Osteocyte (in vitro differentiated cells): ENCODE measurements around the gene FAH. TPM values are rescaled to one million over a fixed set of nuclear protein-coding genes. Genes with fewer than 3 reads are reported as not detected.

Experiments used
- DNase-seq: peaks from one replicate; pipeline ENCODE4 v3.0.0; 2021; ENCODE audit warnings: mixed read lengths; ENCODE audit not compliant: unreplicated experiment; ENCODE audit errors: extremely low spot score
- H3K27ac Mint-ChIP-seq: one replicate; pipeline ENCODE4 v1.8.0; 2021; ENCODE audit warnings: mild to moderate bottlenecking, mixed read lengths; ENCODE audit not compliant: unreplicated experiment
- H3K27me3 Mint-ChIP-seq: one replicate; pipeline ENCODE4 v1.8.0; 2021; ENCODE audit warnings: mixed read lengths; ENCODE audit not compliant: unreplicated experiment
- H3K36me3 Mint-ChIP-seq: one replicate; pipeline ENCODE4 v1.8.0; 2021; ENCODE audit warnings: mixed read lengths; ENCODE audit not compliant: unreplicated experiment
- H3K4me1 Mint-ChIP-seq: one replicate; pipeline ENCODE4 v1.8.0; 2021; ENCODE audit warnings: mixed read lengths; ENCODE audit not compliant: unreplicated experiment
- H3K4me3 Mint-ChIP-seq: one replicate; pipeline ENCODE4 v1.8.0; 2021; ENCODE audit warnings: mild to moderate bottlenecking, moderate library complexity, mixed read lengths; ENCODE audit not compliant: unreplicated experiment
- H3K9me3 Mint-ChIP-seq: one replicate; pipeline ENCODE4 v1.8.0; 2021; ENCODE audit warnings: mixed read lengths; ENCODE audit not compliant: unreplicated experiment
- total RNA-seq: library from RNA; stranded (reverse); gene quantifications from 2 replicates; pipeline ENCODE4 v1.2.1, GENCODE V29; 2021
- TF ChIP-seq, protein P1 (sequence below): fragments of 200-600 bp; sonication (generic); IDR thresholded peaks from 2 replicates; pipeline ENCODE4 v1.5.0; 2021; ENCODE audit warnings: antibody characterized with exemption, mild to moderate bottlenecking, moderate library complexity

The FAH gene
- total RNA-seq, 1 donor from 2014 or later: 9.5 TPM

DNA sequence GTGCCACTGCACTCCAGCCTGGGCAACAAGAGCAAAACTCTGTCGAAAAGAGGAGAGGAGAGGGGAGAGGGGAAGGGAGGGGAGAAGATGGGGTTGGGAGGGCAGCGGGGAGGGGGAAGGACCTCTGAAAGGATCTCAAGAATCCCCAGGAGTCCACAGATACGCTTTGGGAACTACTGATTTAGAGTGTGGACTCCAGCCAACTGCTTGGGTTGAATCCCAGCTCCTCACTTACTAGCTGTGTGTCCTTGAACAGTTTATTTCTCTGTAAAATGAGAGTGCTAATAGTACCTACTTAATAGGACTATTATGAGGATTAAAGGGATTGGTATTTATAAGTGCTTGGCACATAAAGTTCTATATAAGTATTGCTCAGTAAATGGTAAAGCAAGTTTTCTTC is 45.0 kb upstream of the FAH start:
- peaks cover 7% of the 10 kb centered on the region for H3K36me3 Mint-ChIP-seq
- H3K4me3 Mint-ChIP-seq: no peak overlapping the region
- peaks cover 10% of the 10 kb centered on the region for H3K4me1 Mint-ChIP-seq
- TF ChIP-seq, protein P1, sequence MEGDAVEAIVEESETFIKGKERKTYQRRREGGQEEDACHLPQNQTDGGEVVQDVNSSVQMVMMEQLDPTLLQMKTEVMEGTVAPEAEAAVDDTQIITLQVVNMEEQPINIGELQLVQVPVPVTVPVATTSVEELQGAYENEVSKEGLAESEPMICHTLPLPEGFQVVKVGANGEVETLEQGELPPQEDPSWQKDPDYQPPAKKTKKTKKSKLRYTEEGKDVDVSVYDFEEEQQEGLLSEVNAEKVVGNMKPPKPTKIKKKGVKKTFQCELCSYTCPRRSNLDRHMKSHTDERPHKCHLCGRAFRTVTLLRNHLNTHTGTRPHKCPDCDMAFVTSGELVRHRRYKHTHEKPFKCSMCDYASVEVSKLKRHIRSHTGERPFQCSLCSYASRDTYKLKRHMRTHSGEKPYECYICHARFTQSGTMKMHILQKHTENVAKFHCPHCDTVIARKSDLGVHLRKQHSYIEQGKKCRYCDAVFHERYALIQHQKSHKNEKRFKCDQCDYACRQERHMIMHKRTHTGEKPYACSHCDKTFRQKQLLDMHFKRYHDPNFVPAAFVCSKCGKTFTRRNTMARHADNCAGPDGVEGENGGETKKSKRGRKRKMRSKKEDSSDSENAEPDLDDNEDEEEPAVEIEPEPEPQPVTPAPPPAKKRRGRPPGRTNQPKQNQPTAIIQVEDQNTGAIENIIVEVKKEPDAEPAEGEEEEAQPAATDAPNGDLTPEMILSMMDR: no peak
- no peaks in the 10 kb centered on the region for H3K27me3 Mint-ChIP-seq
- no peak for DNase-seq
- H3K9me3 Mint-ChIP-seq: no peaks in the 10 kb centered on the region
- no peak overlapping the region for H3K27ac Mint-ChIP-seq

DNA sequence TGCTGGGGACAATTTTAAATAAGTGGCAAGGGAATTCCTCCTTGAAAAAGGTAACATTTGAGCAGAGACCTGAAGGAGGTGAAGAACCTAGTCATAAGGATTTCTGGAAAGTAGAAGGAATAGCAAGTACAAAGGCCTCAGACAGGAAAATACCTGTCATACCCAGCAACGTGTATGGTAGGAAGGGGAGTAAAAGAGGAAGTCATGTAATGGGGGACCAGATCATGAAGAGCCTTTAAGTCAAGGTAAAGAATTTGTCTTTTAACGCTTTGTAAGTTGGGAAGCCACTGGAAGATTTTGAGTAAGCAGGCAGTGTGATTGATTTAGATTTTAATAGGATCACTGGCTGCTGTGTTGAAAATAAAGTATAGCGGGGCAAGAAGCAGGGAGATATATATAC is 43.4 kb upstream of the FAH start:
- Mint-ChIP-seq H3K9me3 (no peaks in the 10 kb centered on the region), H3K4me1 (peaks cover 13% of the 10 kb centered on the region), H3K36me3 (peaks cover 4% of the 10 kb centered on the region), H3K4me3 (no peak overlapping the region), H3K27ac (no peak overlapping the region), H3K27me3 (no peaks in the 10 kb centered on the region)
- TF ChIP-seq, protein P1: no peak
- DNase-seq: no peak

DNA sequence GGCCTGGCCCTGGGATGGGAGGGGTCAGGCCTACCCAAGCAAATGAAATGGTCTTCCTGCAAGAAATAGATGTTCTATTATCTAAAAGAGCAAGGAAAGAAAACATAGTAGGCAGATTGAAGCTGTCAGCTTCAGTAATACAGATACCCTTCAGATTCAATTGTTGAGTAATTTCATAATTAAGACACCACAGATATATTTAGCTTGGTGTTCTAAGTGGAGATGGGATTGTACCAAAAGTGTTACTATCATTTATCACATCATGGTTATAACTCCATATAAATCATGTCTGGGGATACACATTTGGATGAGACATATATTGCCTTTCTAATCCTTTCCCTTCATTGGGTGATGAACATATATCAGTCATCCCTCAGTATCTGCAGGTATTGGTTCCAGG is 41.9 kb upstream of the FAH start:
- H3K4me3 Mint-ChIP-seq: no peak overlapping the region
- TF ChIP-seq, protein P1: no peak
- no peaks in the 10 kb centered on the region for H3K27me3 Mint-ChIP-seq
- H3K9me3 Mint-ChIP-seq: no peaks in the 10 kb centered on the region
- H3K4me1 Mint-ChIP-seq: peaks cover 5% of the 10 kb centered on the region
- no peak overlapping the region for H3K27ac Mint-ChIP-seq
- H3K36me3 Mint-ChIP-seq: peaks cover 4% of the 10 kb centered on the region
- no peak for DNase-seq

DNA sequence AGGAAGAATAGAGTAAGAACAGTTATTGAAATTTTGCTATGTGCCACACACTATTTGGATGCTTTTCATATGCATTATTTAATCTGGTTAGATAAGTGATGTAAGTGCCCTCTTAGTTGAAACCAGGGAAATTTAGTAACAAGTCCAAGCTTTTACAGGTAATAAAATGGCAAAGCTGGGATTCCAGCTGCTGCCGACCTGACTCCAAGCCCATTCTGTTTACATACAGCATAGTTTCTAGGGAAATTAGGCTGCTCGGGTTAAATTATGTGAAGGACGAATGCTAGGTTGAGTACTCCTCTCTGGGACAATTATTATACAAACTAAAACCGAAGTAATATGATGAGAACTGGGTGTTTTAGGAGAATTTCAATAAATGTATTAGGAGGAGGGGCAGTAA is 38.7 kb upstream of the FAH start:
- H3K9me3 Mint-ChIP-seq: no peaks in the 10 kb centered on the region
- TF ChIP-seq, protein P1: no peak
- no peaks in the 10 kb centered on the region for H3K27me3 Mint-ChIP-seq
- no peak overlapping the region for H3K27ac Mint-ChIP-seq
- no peak for DNase-seq
- H3K4me3 Mint-ChIP-seq: no peak overlapping the region
- H3K4me1 Mint-ChIP-seq: peaks cover 3% of the 10 kb centered on the region
- H3K36me3 Mint-ChIP-seq: no peaks in the 10 kb centered on the region

DNA sequence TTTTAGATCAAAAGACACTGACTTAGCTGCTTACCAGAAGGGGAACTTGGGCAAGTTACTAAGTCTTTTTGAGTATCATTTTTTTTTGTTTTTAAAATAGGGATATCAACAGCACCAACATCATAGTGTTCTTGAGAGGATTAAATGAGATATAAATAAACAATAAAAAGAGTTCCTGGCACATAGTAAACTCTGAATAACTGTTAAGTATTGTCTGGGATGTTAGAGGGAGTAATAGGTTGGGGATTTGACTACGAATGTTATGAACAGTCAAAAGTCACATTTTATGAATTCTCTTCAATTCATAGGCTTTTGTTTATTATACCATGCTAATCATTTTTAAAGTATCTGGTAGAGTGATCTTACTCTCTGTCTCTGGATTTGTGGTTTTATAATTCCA is 37.8 kb upstream of the FAH start:
- DNase-seq: no peak
- H3K27ac Mint-ChIP-seq: no peak overlapping the region
- H3K27me3 Mint-ChIP-seq: no peaks in the 10 kb centered on the region
- H3K9me3 Mint-ChIP-seq: no peaks in the 10 kb centered on the region
- no peak overlapping the region for H3K4me3 Mint-ChIP-seq
- TF ChIP-seq, protein P1: no peak
- H3K4me1 Mint-ChIP-seq: peaks cover 3% of the 10 kb centered on the region
- peaks cover 2% of the 10 kb centered on the region for H3K36me3 Mint-ChIP-seq
